Activated CD8-positive, alpha-beta memory T cell treated with anti-CD3 and anti-CD28 coated beads for 24 hours (primary cell): ENCODE results near the gene LRR1.
"Not testable (repeated sequence)": the region's sequence is repeated elsewhere in the genome, so short reads cannot be mapped to it uniquely, and the experiment has no call there.

Experiments
- DNase-seq: peaks from one replicate; pipeline ENCODE4 v3.0.0-alpha.2; 2020

The LRR1 gene

GRCh38 chr14:49634547-49635334 lies 36.0 kb downstream of the LRR1 start, which contains the start of gene DNAAF2:
Gene DNAAF2 (minus strand): TSS chr14:49635244. CDS start chr14:49635149, 95 bp downstream.
- DNase-seq, result peak; percentile 86

GRCh38 chr14:49636866-49637265 lies 38.1 kb downstream of the LRR1 start:
- no peak for DNase-seq

- no peak for DNase-seq
Measured at GRCh38 chr14:49637534-49638078, 38.9 kb downstream of the LRR1 start.

GRCh38 chr14:49640540-49641417 lies 42.0 kb downstream of the LRR1 start:
- no peak for DNase-seq

- DNase-seq, result no peak
Measured at GRCh38 chr14:49641697-49642129, 43.0 kb downstream of the LRR1 start.

- DNase-seq, result no peak
Measured at GRCh38 chr14:49642163-49642562, 43.4 kb downstream of the LRR1 start.

- no peak for DNase-seq
Measured at GRCh38 chr14:49653508-49653907, 54.8 kb downstream of the LRR1 start.

GRCh38 chr14:49654511-49654910 lies 55.8 kb downstream of the LRR1 start:
- no peak for DNase-seq

- not testable (repeated sequence) for DNase-seq
Measured at GRCh38 chr14:49657500-49657899, 58.8 kb downstream of the LRR1 start.

GRCh38 chr14:49659526-49660455 lies 61.1 kb downstream of the LRR1 start:
- no peak for DNase-seq
